ENCODE measurements around the gene CD8B. TPM values are rescaled to one million over a fixed set of nuclear protein-coding genes. Genes with fewer than 3 reads are reported as not detected.
A peak's percentile ranks its signal among the peaks of the same experiment; 100 is the strongest.

Gene CD8B
- total and polyA plus RNA-seq, 2 of the 13 experiments (the other 11 are each of a cell fraction or from before 2014, with no cell fraction given): 0.04 TPM; not detected in 1

GRCh38 chr2:86807468-86808275, 54.0 kb downstream of the CD8B start (continued):
- TF ChIP-seq BCLAF1 (IDR thresholded peaks at IDR 0.05) (no peak), NRL (CRISPR knock-in tag; IDR thresholded peaks at IDR 0.05; ENCODE audit: borderline replicate concordance) (no peak; the same call in 1 of the 2 replicates), DBP (CRISPR knock-in tag; IDR thresholded peaks at IDR 0.05; ENCODE audit: not compliant biosample characterization) (no peak), ELF3 (CRISPR knock-in tag; IDR thresholded peaks at IDR 0.05) (0 out of 2 replicates have a peak, but pooled peaks have one; percentile 30), SMARCE1 (IDR thresholded peaks at IDR 0.05; ENCODE audit: borderline replicate concordance) (no peak), HDAC2 (CRISPR knock-in tag; IDR thresholded peaks at IDR 0.05) (no peak), EP300 (IDR thresholded peaks at IDR 0.05; ENCODE audit: low read depth in 2 of 2, low read length in 2 of 2) (no peak), EP300 (CRISPR knock-in tag; IDR thresholded peaks at IDR 0.05; ENCODE audit: borderline replicate concordance) (no peak), REL (CRISPR knock-in tag; conservative IDR thresholded peaks at IDR 0.05) (0 out of 2 replicates have a peak, but pooled peaks have one; percentile 51), ZNF282 (IDR thresholded peaks at IDR 0.05; ENCODE audit: partially characterized antibody) (no peak), ZNF597 (CRISPR knock-in tag; IDR thresholded peaks at IDR 0.05) (no peak), ZNF839 (CRISPR knock-in tag; IDR thresholded peaks at IDR 0.05; ENCODE audit: borderline replicate concordance) (no peak), ZNF263 (CRISPR knock-in tag; IDR thresholded peaks at IDR 0.05) (no peak), AHR (CRISPR knock-in tag; IDR thresholded peaks at IDR 0.05) (no peak), MBD4 (IDR thresholded peaks at IDR 0.05; ENCODE audit: borderline replicate concordance, low read length) (no peak), ZNF546 (CRISPR knock-in tag; conservative IDR thresholded peaks at IDR 0.05) (no peak; the same call in 1 of the 2 replicates), ZNF253 (CRISPR knock-in tag; IDR thresholded peaks at IDR 0.05; ENCODE audit: borderline replicate concordance) (0 out of 2 replicates have a peak, but pooled peaks have one; percentile 54), BRF2 (CRISPR knock-in tag; IDR thresholded peaks at IDR 0.05) (no peak), ZNF20 (CRISPR knock-in tag; IDR thresholded peaks at IDR 0.05) (0 out of 2 replicates have a peak, but pooled peaks have one; percentile 73), DMAP1 (CRISPR knock-in tag; IDR thresholded peaks at IDR 0.05) (no peak; the same call in 1 of the 2 replicates), ZBTB20 (CRISPR knock-in tag; IDR thresholded peaks at IDR 0.05; ENCODE audit: borderline replicate concordance, low read depth) (peak; percentile 58; the same call in 1 of the 2 replicates), BHLHE40 (IDR thresholded peaks at IDR 0.05; ENCODE audit: low read length) (0 out of 2 replicates have a peak, but pooled peaks have one; percentile 26)
- TF ChIP-seq, protein P1, sequence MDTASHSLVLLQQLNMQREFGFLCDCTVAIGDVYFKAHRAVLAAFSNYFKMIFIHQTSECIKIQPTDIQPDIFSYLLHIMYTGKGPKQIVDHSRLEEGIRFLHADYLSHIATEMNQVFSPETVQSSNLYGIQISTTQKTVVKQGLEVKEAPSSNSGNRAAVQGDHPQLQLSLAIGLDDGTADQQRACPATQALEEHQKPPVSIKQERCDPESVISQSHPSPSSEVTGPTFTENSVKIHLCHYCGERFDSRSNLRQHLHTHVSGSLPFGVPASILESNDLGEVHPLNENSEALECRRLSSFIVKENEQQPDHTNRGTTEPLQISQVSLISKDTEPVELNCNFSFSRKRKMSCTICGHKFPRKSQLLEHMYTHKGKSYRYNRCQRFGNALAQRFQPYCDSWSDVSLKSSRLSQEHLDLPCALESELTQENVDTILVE (CRISPR knock-in tag; IDR thresholded peaks at IDR 0.05): no peak
